C4-2B (cell line): ENCODE results near the gene STK4.

Experiments
- CTCF ChIP-seq: fragments of 450-650 bp; conservative IDR thresholded peaks from 2 replicates; pipeline ENCODE4 v1.5.1; 2017; ENCODE audit warnings: mild to moderate bottlenecking
- ZFX ChIP-seq: fragments of 450-650 bp; IDR thresholded peaks from 2 replicates; pipeline ENCODE4 v1.6.1; 2017

GRCh38 chr20:45020236-45020886 lies 54.0 kb downstream of the STK4 start:
- TF ChIP-seq CTCF = no peak
- no peak for TF ChIP-seq ZFX
